ENCODE results near the gene BHLHA15. TPM values are rescaled to one million over a fixed set of nuclear protein-coding genes. Genes with fewer than 3 reads are reported as not detected.
A peak's percentile ranks its signal among the peaks of the same experiment; 100 is the strongest.

The BHLHA15 gene
- polyA plus RNA-seq, 3 donors: not detected

DNA sequence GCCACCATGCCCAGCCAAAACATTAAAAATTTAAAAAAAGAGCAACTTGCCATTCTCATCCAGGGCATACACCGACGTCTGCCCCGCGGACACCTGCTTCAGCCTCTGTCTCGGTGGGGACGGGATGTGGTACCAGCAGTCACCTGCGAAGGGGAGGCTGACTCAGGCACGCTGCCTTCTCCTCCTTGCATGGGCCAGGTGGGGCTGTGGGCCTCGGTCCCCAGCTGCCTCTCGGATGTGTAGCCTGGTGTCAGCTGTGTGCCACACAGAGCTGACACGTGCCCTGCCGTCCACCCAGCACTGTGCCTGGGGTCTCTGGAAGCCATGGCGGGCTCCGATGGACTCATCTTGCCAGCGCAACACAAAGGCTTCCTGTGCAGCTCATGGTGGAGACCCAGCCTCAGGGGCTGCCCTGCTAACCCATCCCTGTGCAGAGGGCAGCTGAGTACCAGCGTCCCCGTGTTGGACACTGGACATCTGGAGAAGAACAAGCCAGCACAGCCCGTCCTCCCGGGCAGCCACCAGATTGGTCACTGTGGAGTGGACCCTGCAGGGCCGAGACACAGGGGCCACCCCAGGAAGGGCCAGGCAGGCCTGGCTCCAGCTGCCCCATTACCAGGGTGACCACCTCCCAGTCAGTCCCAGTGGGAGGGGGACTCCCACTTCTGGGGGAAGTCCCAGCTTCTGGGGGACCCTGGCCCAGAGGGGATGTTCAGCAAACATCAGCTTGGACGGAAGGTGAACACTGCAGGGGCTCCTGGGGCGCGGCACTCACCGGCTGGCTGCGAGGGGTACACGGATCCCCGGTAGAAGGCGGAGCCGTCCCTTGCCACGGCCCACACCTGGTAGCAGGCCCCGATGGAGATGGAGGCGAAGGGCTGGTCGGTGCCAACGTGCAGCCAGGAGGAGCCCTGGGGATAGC, 10.6 kb downstream of the BHLHA15 start:
- Histone ChIP-seq H3K27ac (ENCODE audit: low read depth in 1 of 2, low read length in 2 of 2) (no peak overlapping the region), H3K27me3 (ENCODE audit: control insufficient read depth in 2 of 2, insufficient read depth in 2 of 2, low read length in 2 of 2) (no peaks in the 10 kb centered on the region), H3K79me2 (ENCODE audit: insufficient read depth, low read length) (no peaks in the 10 kb centered on the region), H3K4me3 (replicated peaks in 1 of 3; ENCODE audit: low read depth in 2 of 3, low read length in 3 of 3) (no peak overlapping the region), H3K9ac (ENCODE audit: insufficient read depth, low read length, poor library complexity, severe bottlenecking) (no peak overlapping the region), H3K36me3 (replicated peaks in 1 of 2; ENCODE audit: control insufficient read depth in 1 of 2, insufficient read depth in 2 of 2, low read length in 2 of 2) (peaks cover 55% of the 10 kb centered on the region in 2 donors), H3K9me3 (replicated peaks in 1 of 2; ENCODE audit: control insufficient read depth in 1 of 2, insufficient read depth in 1 of 2, low read length in 2 of 2) (no peaks in the 10 kb centered on the region), H4K20me1 (ENCODE audit: insufficient read depth, low read length) (peaks cover 21% of the 10 kb centered on the region), H2AFZ (ENCODE audit: insufficient read depth, low read depth, low read length, poor library complexity, severe bottlenecking) (no peak overlapping the region), H3K4me1 (ENCODE audit: control insufficient read depth in 1 of 2, insufficient read depth in 2 of 2, low read length in 2 of 2) (peaks cover 6% of the 10 kb centered on the region in 2 donors), H3K4me2 (replicated peaks; ENCODE audit: extremely low read depth, low read length, poor library complexity, severe bottlenecking) (no peak overlapping the region)
- Mint-ChIP-seq H3K27me3 (ENCODE audit: low read depth in 3 of 3) (peaks cover 2% of the 10 kb centered on the region in 3 donors), H3K36me3 (peaks cover 34 to 67% of the 10 kb centered on the region in 2 donors), H3K4me3 (no peak overlapping the region), H3K9me3 (peaks cover 0 to 5% (median 0%) of the 10 kb centered on the region in 7 donors), H3K4me1 (peaks cover 6% of the 10 kb centered on the region), H3K27ac (peak overlapping the region in 2 of 7 donors; percentile 17 to 41)
- TF ChIP-seq, protein P1, sequence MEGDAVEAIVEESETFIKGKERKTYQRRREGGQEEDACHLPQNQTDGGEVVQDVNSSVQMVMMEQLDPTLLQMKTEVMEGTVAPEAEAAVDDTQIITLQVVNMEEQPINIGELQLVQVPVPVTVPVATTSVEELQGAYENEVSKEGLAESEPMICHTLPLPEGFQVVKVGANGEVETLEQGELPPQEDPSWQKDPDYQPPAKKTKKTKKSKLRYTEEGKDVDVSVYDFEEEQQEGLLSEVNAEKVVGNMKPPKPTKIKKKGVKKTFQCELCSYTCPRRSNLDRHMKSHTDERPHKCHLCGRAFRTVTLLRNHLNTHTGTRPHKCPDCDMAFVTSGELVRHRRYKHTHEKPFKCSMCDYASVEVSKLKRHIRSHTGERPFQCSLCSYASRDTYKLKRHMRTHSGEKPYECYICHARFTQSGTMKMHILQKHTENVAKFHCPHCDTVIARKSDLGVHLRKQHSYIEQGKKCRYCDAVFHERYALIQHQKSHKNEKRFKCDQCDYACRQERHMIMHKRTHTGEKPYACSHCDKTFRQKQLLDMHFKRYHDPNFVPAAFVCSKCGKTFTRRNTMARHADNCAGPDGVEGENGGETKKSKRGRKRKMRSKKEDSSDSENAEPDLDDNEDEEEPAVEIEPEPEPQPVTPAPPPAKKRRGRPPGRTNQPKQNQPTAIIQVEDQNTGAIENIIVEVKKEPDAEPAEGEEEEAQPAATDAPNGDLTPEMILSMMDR (IDR thresholded peaks at IDR 0.05): no peak
- no peak for DNase-seq
- intact Hi-C loops (cut with micrococcal nuclease): no loop called here
- 99% methylated on average over 34 of the region's 34 CpGs for WGBS (ENCODE audit: insufficient coverage)

DNA sequence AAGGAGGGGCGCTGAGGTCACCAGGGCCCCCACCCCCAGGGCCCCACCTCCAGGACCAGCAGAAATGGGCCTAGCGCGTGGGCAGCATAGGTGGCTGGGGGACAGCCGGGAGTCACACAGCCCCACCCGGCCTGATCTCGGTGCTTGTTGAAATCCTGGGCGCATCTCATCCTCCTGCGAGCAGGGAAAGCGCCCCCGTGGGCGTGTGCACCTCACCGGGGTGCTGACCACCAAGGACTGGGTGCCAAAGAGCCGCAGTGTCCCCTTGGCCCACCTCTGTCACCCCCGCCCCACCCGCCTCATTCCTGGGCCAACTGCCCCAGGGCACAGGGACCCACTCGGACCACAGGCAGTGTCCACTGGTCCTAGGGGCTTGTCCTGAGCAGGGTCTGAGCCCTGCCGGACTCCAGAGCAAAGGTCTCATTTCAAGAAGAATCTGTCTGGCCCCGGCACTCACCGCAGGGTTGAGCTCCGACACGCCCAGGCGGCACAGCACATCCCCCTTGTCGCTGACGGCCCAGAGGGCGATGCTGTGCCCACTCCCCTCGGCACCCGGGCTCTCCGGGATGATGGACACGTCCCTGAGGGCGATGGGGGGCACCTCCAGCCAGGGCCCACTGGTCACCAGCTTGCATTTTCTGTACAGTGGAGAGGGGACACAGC, 11.4 kb downstream of the BHLHA15 start:
- no peak overlapping the region for H3K27ac ChIP-seq (ENCODE audit: low read depth in 1 of 2, low read length in 2 of 2)
- no peak overlapping the region for H2AFZ ChIP-seq (ENCODE audit: insufficient read depth, low read depth, low read length, poor library complexity, severe bottlenecking)
- H3K4me3 Mint-ChIP-seq: no peak overlapping the region
- 96% methylated on average over 30 of the region's 30 CpGs for WGBS (ENCODE audit: insufficient coverage)
- peaks cover 6% of the 10 kb centered on the region for H3K4me1 Mint-ChIP-seq
- H3K4me1 ChIP-seq (ENCODE audit: control insufficient read depth in 1 of 2, insufficient read depth in 2 of 2, low read length in 2 of 2): peaks cover 5 to 6% of the 10 kb centered on the region in 2 donors
- no peak overlapping the region for H3K4me2 ChIP-seq (replicated peaks; ENCODE audit: extremely low read depth, low read length, poor library complexity, severe bottlenecking)
- no peak overlapping the region for H3K4me3 ChIP-seq (replicated peaks in 1 of 3; ENCODE audit: low read depth in 2 of 3, low read length in 3 of 3)
- H4K20me1 ChIP-seq (ENCODE audit: insufficient read depth, low read length): peaks cover 16% of the 10 kb centered on the region
- intact Hi-C loops (cut with micrococcal nuclease): no loop called here
- peaks cover 2% of the 10 kb centered on the region in 3 donors for H3K27me3 Mint-ChIP-seq (ENCODE audit: low read depth in 3 of 3)
- no peak for DNase-seq
- no peaks in the 10 kb centered on the region for H3K9me3 ChIP-seq (replicated peaks in 1 of 2; ENCODE audit: control insufficient read depth in 1 of 2, insufficient read depth in 1 of 2, low read length in 2 of 2)
- no peak overlapping the region for H3K27ac Mint-ChIP-seq
- peaks cover 37 to 70% of the 10 kb centered on the region in 2 donors for H3K36me3 Mint-ChIP-seq
- TF ChIP-seq, protein P1 (IDR thresholded peaks at IDR 0.05): no peak
- peaks cover 0 to 5% (median 0%) of the 10 kb centered on the region in 7 donors for H3K9me3 Mint-ChIP-seq
- no peaks in the 10 kb centered on the region for H3K27me3 ChIP-seq (ENCODE audit: control insufficient read depth in 2 of 2, insufficient read depth in 2 of 2, low read length in 2 of 2)
- H3K36me3 ChIP-seq (replicated peaks in 1 of 2; ENCODE audit: control insufficient read depth in 1 of 2, insufficient read depth in 2 of 2, low read length in 2 of 2): peaks cover 48 to 54% of the 10 kb centered on the region in 2 donors
- H3K9ac ChIP-seq (ENCODE audit: insufficient read depth, low read length, poor library complexity, severe bottlenecking): no peak overlapping the region
- no peaks in the 10 kb centered on the region for H3K79me2 ChIP-seq (ENCODE audit: insufficient read depth, low read length)
